MCF 10A (cell line): ENCODE results near the gene INPP5E. TPM values are rescaled to one million over a fixed set of nuclear protein-coding genes. Genes with fewer than 3 reads are reported as not detected.

ENCODE experiments used
- BruUV-seq: library from RNA; stranded (reverse); fragments of 400-500 nt; replicated peaks from 2 replicates; lab custom pipeline; 2021; lab: Mats Ljungman, UMichigan
- CTCF ChIA-PET: fragments of 300-600 bp; sonication (Branson Sonifier 250); formaldehyde crosslinking; extraction: SDS; loops from one replicate; lab custom pipeline; 2021; ENCODE audit warnings: antibody characterized with exemption, inconsistent platforms; lab: Yijun Ruan, JAX
- POLR2A ChIA-PET: fragments of 300-600, 350-650 bp; sonication (Branson Sonifier 250); formaldehyde crosslinking; extraction: SDS; loops from one replicate; lab custom pipeline; 2020; ENCODE audit warnings: antibody characterized with exemption, inconsistent platforms; lab: Yijun Ruan, JAX
- DNase-seq: peaks from one replicate; pipeline ENCODE4 v3.0.0-alpha.2; 2018; ENCODE audit not compliant: unreplicated experiment
- H3K27ac Mint-ChIP-seq: one replicate; pipeline ENCODE4 v1.8.0; 2022; ENCODE audit warnings: mild to moderate bottlenecking, low read depth, mixed read lengths; ENCODE audit not compliant: unreplicated experiment
- H3K27me3 Mint-ChIP-seq: one replicate; pipeline ENCODE4 v1.8.0; 2022; ENCODE audit warnings: mixed read lengths; ENCODE audit not compliant: insufficient read depth, unreplicated experiment
- H3K36me3 Mint-ChIP-seq: one replicate; pipeline ENCODE4 v1.8.0; 2022; ENCODE audit warnings: mild to moderate bottlenecking, moderate library complexity, mixed read lengths; ENCODE audit not compliant: insufficient read depth, unreplicated experiment
- H3K4me1 Mint-ChIP-seq: one replicate; pipeline ENCODE4 v1.8.0; 2022; ENCODE audit warnings: mixed read lengths; ENCODE audit not compliant: insufficient read depth, unreplicated experiment
- H3K4me3 Mint-ChIP-seq: one replicate; pipeline ENCODE4 v1.8.0; 2022; ENCODE audit warnings: mild to moderate bottlenecking, moderate library complexity, mixed read lengths; ENCODE audit not compliant: unreplicated experiment
- H3K9me3 Mint-ChIP-seq: one replicate; pipeline ENCODE4 v1.8.0; 2022; ENCODE audit warnings: mixed read lengths; ENCODE audit not compliant: unreplicated experiment
- intact Hi-C: fragments of 100-400 bp; cut with micrococcal nuclease; formaldehyde crosslinking; loops from 2 replicates; pipeline ENCODE4 v1.14.1; 2022
- total RNA-seq: library from RNA; stranded (reverse); gene quantifications from 2 replicates; pipeline ENCODE4 v1.2.3, GENCODE V29; 2022
- TF ChIP-seq, protein P1 (sequence below): fragments of 200-600 bp; IDR thresholded peaks from one replicate; pipeline ENCODE4 v1.8.0; 2022; ENCODE audit warnings: antibody characterized with exemption, mild to moderate bottlenecking; ENCODE audit not compliant: unreplicated experiment

Gene INPP5E
- total RNA-seq, 1 experiment from 2014 or later = 16.3 TPM

GRCh38 chr9:136466155-136466541 lies 26.5 kb upstream of the INPP5E start:
- POLR2A ChIA-PET = no interaction called here
- Mint-ChIP-seq H3K9me3 (no peaks in the 10 kb centered on the region), H3K4me1 (no peaks in the 10 kb centered on the region), H3K27me3 (no peaks in the 10 kb centered on the region), H3K36me3 (peaks cover 96% of the 10 kb centered on the region), H3K27ac (no peak overlapping the region), H3K4me3 (no peak overlapping the region)
- DNase-seq = no peak
- intact Hi-C loops = no loop called here
- TF ChIP-seq, protein P1, sequence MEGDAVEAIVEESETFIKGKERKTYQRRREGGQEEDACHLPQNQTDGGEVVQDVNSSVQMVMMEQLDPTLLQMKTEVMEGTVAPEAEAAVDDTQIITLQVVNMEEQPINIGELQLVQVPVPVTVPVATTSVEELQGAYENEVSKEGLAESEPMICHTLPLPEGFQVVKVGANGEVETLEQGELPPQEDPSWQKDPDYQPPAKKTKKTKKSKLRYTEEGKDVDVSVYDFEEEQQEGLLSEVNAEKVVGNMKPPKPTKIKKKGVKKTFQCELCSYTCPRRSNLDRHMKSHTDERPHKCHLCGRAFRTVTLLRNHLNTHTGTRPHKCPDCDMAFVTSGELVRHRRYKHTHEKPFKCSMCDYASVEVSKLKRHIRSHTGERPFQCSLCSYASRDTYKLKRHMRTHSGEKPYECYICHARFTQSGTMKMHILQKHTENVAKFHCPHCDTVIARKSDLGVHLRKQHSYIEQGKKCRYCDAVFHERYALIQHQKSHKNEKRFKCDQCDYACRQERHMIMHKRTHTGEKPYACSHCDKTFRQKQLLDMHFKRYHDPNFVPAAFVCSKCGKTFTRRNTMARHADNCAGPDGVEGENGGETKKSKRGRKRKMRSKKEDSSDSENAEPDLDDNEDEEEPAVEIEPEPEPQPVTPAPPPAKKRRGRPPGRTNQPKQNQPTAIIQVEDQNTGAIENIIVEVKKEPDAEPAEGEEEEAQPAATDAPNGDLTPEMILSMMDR = no peak
- no TSS peak for BruUV-seq
- CTCF ChIA-PET = no interaction called here

DNA sequence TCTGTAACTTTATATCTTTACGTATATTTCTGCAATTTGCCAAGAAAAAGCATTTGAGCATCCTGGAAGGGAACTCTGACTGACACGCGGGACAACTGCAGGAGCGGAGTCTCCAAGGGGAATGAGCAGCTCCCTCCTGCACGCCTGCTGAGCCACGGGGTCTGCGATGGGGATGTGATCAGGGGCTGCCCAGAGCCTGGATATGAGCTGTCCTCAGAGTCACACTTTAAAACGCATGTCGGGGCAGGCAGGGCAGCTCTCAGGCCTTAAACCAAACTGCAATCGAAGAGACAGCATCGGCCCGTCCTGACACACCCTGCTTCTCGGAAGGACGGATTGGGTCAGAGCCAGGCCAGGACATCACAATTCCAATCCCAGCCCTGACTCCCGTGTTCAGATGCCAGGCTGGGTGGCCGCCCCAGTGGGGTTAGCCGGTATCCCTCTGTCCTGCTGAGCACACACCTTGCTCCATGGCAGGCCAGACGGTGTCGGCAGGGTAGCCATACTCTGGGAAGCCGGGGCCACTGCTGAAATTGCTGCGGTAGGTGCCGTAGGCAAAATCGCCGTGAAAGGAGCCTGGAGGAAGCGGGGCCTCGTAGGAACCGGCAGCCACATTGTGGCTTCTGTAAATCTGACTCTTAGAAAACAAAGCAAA lies 26.0 kb upstream of the INPP5E start:
- Mint-ChIP-seq H3K4me3 (no peak overlapping the region), H3K27me3 (no peaks in the 10 kb centered on the region), H3K4me1 (no peaks in the 10 kb centered on the region), H3K9me3 (no peaks in the 10 kb centered on the region), H3K27ac (no peak overlapping the region), H3K36me3 (peaks cover 96% of the 10 kb centered on the region)
- no TSS peak for BruUV-seq
- intact Hi-C loops = no loop called here
- POLR2A ChIA-PET = no interaction called here
- CTCF ChIA-PET = interaction anchor here (1.3 kb wide), 1 partner anchor 25 kb away, joined by 5 read pairs; no protein-coding TSS in a partner anchor
- TF ChIP-seq, protein P1 = no peak
- DNase-seq = no peak

- peaks cover 96% of the 10 kb centered on the region for H3K36me3 Mint-ChIP-seq
- H3K9me3 Mint-ChIP-seq = no peaks in the 10 kb centered on the region
- no TSS peak for BruUV-seq
- ChIA-PET CTCF (interaction anchor here (0.6 to 1.3 kb wide), 2 partner anchors 24 to 140 kb away, joined by 3 to 5 read pairs; no protein-coding TSS in a partner anchor), POLR2A (no interaction called here)
- no peaks in the 10 kb centered on the region for H3K27me3 Mint-ChIP-seq
- H3K4me1 Mint-ChIP-seq = no peaks in the 10 kb centered on the region
- no peak for DNase-seq
- intact Hi-C loops = no loop called here
- no peak overlapping the region for H3K4me3 Mint-ChIP-seq
- TF ChIP-seq, protein P1 = no peak
- no peak overlapping the region for H3K27ac Mint-ChIP-seq
Observed at GRCh38 chr9:136464241-136464640, 24.6 kb upstream of the INPP5E start.

- ChIA-PET CTCF (interaction anchor here (0.6 kb wide), 1 partner anchor 139 kb away, joined by 3 read pairs; no protein-coding TSS in a partner anchor), POLR2A (no interaction called here)
- Mint-ChIP-seq H3K4me3 (no peak overlapping the region), H3K27me3 (no peaks in the 10 kb centered on the region), H3K27ac (no peak overlapping the region), H3K36me3 (peaks cover 97% of the 10 kb centered on the region), H3K4me1 (no peaks in the 10 kb centered on the region), H3K9me3 (no peaks in the 10 kb centered on the region)
- TF ChIP-seq, protein P1 = no peak
- DNase-seq = no peak
- intact Hi-C loops = no loop called here
- no TSS peak for BruUV-seq
Observed at GRCh38 chr9:136463578-136463977, 23.9 kb upstream of the INPP5E start.
